ENCODE results near the gene KCNH4.

The KCNH4 gene

DNA sequence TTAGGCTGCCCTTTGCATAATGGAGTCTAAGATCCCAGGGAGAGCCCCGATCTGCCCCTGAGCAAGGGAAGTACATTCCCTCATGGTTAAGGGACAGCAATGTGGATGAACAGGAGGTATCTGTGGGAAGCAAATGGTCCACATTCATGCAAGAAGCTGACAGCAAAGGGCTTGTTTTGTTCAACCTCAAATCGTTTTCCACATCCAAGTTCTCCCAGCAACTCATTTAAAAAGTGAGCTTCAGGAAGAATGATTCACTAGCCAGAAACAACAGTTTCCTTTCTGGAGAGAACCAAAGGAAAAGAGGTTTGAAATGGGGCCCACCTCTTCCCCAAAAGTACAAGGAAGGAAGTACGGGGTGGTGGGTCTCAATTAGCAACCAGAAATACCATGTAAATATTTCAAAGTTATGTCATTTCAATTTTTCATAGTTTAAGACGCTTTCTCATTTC lies 48.9 kb downstream of the KCNH4 start:
- Histone ChIP-seq H2AFZ (ENCODE audit: low read depth) (no peak overlapping the region), H3K27me3 (ENCODE audit: insufficient read depth, low read depth) (no peaks in the 10 kb centered on the region), H3K79me2 (ENCODE audit: insufficient read depth, low read depth) (peaks cover 45% of the 10 kb centered on the region), H3K36me3 (ENCODE audit: insufficient read depth) (no peaks in the 10 kb centered on the region; the same call in 1 of the 2 replicates), H3K9ac (no peak overlapping the region; the same call in 1 of the 2 replicates), H3K4me3 (IDR thresholded peaks at IDR 0.05; ENCODE audit: insufficient read depth, low read depth, low read length) (no peak overlapping the region), H4K20me1 (ENCODE audit: insufficient read depth) (peaks cover 11% of the 10 kb centered on the region; the same call in 1 of the 2 replicates), H3K4me1 (ENCODE audit: low read depth, poor library complexity, severe bottlenecking) (peaks cover 89% of the 10 kb centered on the region), H3K4me2 (peak overlapping the region; percentile 70), H3K27ac (peak overlapping the region; percentile 54)
- no peak for TF ChIP-seq CTCF (conservative IDR thresholded peaks at IDR 0.05; ENCODE audit: low read depth, low read length)

DNA sequence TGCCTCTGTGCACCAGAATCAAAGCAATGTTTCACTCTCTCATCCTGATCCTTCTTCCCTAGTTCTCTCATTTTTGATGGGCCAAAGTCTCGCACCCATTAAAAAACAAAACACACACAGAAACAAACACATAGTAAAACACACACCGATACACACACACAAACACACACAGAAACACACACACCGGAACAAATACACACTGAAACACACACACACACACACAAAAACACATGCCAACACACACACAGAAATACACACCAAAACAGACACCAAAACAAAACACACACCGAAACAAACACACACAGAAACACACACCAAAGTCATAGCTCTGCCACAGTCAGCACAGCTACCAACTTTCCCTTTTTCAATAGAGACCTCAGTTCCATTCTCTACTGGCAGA lies 49.7 kb downstream of the KCNH4 start:
- Histone ChIP-seq H3K79me2 (ENCODE audit: insufficient read depth, low read depth) (peaks cover 37% of the 10 kb centered on the region), H3K27ac (no peak overlapping the region), H4K20me1 (ENCODE audit: insufficient read depth) (peaks cover 11% of the 10 kb centered on the region; the same call in 1 of the 2 replicates), H2AFZ (ENCODE audit: low read depth) (no peak overlapping the region), H3K27me3 (ENCODE audit: insufficient read depth, low read depth) (no peaks in the 10 kb centered on the region), H3K36me3 (ENCODE audit: insufficient read depth) (no peaks in the 10 kb centered on the region; the same call in 1 of the 2 replicates), H3K9ac (no peak overlapping the region; the same call in 1 of the 2 replicates), H3K4me3 (IDR thresholded peaks at IDR 0.05; ENCODE audit: insufficient read depth, low read depth, low read length) (no peak overlapping the region), H3K4me1 (ENCODE audit: low read depth, poor library complexity, severe bottlenecking) (peaks cover 82% of the 10 kb centered on the region), H3K4me2 (peak overlapping the region; percentile 70; the same call in 1 of the 2 replicates)
- TF ChIP-seq CTCF (conservative IDR thresholded peaks at IDR 0.05; ENCODE audit: low read depth, low read length): no peak

DNA sequence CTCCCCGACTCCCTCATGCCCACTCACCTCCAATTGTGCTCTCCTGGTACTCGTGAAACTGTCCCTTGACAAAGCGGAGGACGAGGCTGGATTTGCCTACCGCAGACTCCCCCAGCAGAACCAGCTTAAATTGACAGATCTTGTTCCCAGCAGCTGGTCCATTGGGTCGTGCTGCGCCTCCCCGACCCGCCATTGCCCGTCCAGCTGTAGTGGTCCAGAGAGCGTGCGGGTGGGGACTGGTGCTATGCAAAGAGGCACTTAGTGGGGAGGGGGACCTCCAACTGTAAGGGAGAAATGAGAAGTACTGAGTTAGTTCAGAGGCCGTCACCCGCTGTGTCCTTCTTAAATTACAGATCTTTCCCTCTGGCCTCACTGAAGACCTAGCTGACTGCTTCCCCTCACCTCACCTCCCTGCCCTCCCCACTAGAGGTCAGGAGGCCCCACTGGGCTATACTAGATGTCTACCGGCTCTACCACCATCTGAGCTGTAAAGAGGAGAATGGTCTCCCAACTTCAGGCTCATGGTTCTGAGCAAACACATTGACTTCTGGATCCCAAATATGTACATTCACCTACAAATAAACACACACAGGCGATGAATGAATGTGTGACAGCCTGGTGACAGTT lies 50.5 kb downstream of the KCNH4 start:
- H4K20me1 ChIP-seq (ENCODE audit: insufficient read depth): peaks cover 11% of the 10 kb centered on the region; the same call in 1 of the 2 replicates
- H3K27me3 ChIP-seq (ENCODE audit: insufficient read depth, low read depth): no peaks in the 10 kb centered on the region
- no peak for TF ChIP-seq CTCF (conservative IDR thresholded peaks at IDR 0.05; ENCODE audit: low read depth, low read length)

GRCh38 chr17:42129109-42129837 lies 51.7 kb downstream of the KCNH4 start:
- H3K79me2 ChIP-seq (ENCODE audit: insufficient read depth, low read depth): peaks cover 18% of the 10 kb centered on the region; the same call in 1 of the 2 replicates
- no peak for TF ChIP-seq CTCF (conservative IDR thresholded peaks at IDR 0.05; ENCODE audit: low read depth, low read length)
- H2AFZ ChIP-seq (ENCODE audit: low read depth): no peak overlapping the region
- no peak overlapping the region for H3K4me3 ChIP-seq (IDR thresholded peaks at IDR 0.05; ENCODE audit: insufficient read depth, low read depth, low read length)
- peak overlapping the region; percentile 59 for H3K4me2 ChIP-seq
- H3K27ac ChIP-seq: peak overlapping the region; percentile 25; the same call in 1 of the 2 replicates
- H4K20me1 ChIP-seq (ENCODE audit: insufficient read depth): peaks cover 9% of the 10 kb centered on the region; the same call in 1 of the 2 replicates
- no peak overlapping the region for H3K9ac ChIP-seq
- no peaks in the 10 kb centered on the region; the same call in 1 of the 2 replicates for H3K36me3 ChIP-seq (ENCODE audit: insufficient read depth)
- H3K27me3 ChIP-seq (ENCODE audit: insufficient read depth, low read depth): no peaks in the 10 kb centered on the region
- H3K4me1 ChIP-seq (ENCODE audit: low read depth, poor library complexity, severe bottlenecking): peaks cover 63% of the 10 kb centered on the region

More for the DNA sequence above, 50.5 kb downstream of the KCNH4 start:
- Histone ChIP-seq H3K9ac (no peak overlapping the region), H3K4me1 (ENCODE audit: low read depth, poor library complexity, severe bottlenecking) (peaks cover 74% of the 10 kb centered on the region), H3K79me2 (ENCODE audit: insufficient read depth, low read depth) (peaks cover 30% of the 10 kb centered on the region), H3K4me2 (peak overlapping the region; percentile 59; the same call in 1 of the 2 replicates), H2AFZ (ENCODE audit: low read depth) (no peak overlapping the region), H3K4me3 (IDR thresholded peaks at IDR 0.05; ENCODE audit: insufficient read depth, low read depth, low read length) (no peak overlapping the region), H3K27ac (no peak overlapping the region), H3K36me3 (ENCODE audit: insufficient read depth) (no peaks in the 10 kb centered on the region; the same call in 1 of the 2 replicates)

All from KMS-11 (cell line).